ENCODE measurements around the gene CEP76. TPM values are rescaled to one million over a fixed set of nuclear protein-coding genes. Genes with fewer than 3 reads are reported as not detected.
"Not testable (repeated sequence)": the region's sequence is repeated elsewhere in the genome, so short reads cannot be mapped to it uniquely, and the experiment has no call there.

The CEP76 gene
- total RNA-seq, 2 experiments from 2014 or later = 14.4 to 15.0 TPM

DNA sequence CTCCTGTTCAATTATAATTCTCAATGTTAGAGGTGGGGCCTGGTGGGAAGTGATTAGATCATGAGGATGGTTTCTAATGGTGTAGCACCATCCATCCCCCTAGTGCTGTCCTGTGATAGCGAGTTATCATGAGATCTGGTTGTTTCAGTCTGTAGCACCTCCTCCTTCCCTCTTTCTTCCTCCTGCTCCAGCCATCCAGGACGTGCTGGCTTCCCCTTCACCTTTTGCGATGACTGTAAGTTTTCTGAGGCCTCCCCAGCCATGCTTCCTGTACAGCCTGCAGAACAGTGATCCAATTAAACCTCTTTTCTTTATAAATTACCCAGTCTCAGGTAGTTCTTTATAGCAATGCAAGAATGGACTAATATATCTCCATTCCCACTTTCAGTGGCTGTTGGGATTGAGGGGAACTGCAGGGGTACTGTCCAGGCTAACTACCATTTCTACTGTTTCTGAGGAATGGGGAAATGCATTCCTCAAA lies 63.8 kb downstream of the CEP76 start:
- CTCF ChIA-PET = interaction anchor here (0.9 kb wide), 1 partner anchor 246 kb away, joined by 3 read pairs; no protein-coding TSS in a partner anchor
- Mint-ChIP-seq H3K27ac (no peak overlapping the region), H3K4me3 (no peak overlapping the region), H3K4me1 (ENCODE audit: low read depth) (peaks cover 6% of the 10 kb centered on the region), H3K36me3 (no peaks in the 10 kb centered on the region), H3K9me3 (no peaks in the 10 kb centered on the region), H3K27me3 (peaks cover 6% of the 10 kb centered on the region)
- POLR2A ChIA-PET = no interaction called here
- DNase-seq = no peak
- intact Hi-C loops (cut with micrococcal nuclease) = no loop called here

DNA sequence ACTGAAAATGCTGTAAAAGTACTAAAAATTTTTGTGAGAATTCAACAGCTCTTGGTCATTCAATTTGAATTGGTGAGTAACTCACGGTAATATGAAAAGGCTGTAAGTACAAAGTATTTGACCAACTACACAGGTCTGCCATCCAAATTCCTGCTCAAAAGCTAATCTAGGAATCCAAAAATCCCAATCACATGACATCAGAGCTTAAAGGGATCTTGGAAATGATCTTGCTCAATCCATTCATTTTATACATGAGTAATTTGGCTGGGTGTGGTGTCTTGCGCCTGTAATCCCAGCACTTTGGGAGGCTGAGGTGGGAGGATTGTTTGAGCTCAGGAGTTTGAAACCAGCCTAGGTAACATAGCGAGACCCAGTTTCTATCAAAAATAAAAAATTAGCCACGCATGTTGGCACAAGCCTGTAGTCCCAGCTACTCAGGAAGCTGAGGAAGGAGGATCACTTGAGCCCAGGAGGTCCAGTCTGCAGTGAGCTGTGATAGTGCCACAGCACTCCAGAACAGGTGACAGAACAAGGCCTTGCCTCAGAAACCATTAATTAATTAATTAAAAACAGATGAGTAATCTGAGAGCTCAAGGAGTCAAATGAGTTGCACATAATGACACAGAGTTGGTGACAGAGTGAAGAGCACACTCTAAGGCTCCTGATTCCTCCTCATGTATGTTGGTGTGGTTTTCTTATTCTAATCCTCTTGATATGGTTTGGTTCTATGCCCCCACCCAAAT lies 64.5 kb downstream of the CEP76 start:
- Mint-ChIP-seq H3K9me3 (no peaks in the 10 kb centered on the region), H3K27ac (no peak overlapping the region), H3K4me1 (ENCODE audit: low read depth) (peaks cover 6% of the 10 kb centered on the region), H3K27me3 (peaks cover 6% of the 10 kb centered on the region), H3K36me3 (no peaks in the 10 kb centered on the region), H3K4me3 (no peak overlapping the region)
- intact Hi-C loops (cut with micrococcal nuclease) = no loop called here
- ChIA-PET CTCF (interaction anchor here (0.9 kb wide), 1 partner anchor 246 kb away, joined by 3 read pairs; no protein-coding TSS in a partner anchor), POLR2A (no interaction called here)
- DNase-seq = no peak

DNA sequence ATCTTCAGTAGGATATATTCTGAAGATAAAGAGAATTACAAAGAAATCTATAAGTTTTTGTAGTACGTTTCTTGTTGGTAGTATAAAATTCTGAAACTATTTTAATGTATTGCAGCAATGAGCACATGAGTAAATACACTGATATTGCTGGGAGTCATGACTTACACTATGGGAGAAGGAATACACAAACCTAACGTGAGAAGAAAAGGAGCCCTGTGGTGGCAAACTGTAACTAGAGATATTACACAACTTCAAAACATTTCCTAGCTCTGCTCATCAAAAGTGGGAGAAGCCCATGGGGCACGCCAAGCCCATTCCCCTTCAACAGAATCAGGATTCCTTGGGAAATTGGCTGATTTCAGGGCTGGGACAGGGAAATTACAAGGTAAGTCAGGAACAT lies 65.1 kb downstream of the CEP76 start:
- H3K4me3 Mint-ChIP-seq = no peak overlapping the region
- H3K27ac Mint-ChIP-seq = no peak overlapping the region
- intact Hi-C loops (cut with micrococcal nuclease) = no loop called here

DNA sequence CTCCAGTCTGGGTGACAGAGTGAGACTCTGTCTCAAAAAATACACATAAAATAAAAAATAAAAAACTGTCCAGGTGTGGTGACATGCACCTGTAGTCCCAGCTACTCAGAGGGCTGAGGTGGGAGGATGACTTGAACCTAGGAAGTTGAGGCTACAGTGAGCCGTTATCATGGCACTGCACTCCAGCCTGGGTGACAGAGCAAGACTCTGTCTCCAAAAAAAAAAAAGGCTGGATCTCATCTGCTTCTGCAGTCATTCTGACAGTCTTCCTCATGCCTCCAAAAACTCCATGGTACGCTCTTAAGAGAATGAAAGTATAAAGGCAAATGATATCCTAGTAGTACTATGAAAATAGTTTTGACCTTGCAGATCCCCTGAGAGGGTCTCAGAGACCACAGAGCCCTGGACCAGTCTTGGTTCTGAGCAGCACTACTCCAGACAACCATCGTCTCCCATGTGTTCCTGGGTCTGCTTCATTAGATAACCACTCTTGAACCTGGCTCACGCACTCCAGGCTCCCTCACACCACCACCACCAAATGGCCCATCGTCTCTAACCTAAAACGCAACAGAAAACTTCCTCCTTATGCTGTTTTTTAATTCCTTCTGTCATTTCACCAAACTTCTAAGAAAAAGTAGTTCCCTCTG lies 70.6 kb downstream of the CEP76 start:
- no peaks in the 10 kb centered on the region for H3K9me3 Mint-ChIP-seq
- intact Hi-C loops (cut with micrococcal nuclease) = no loop called here
- no peaks in the 10 kb centered on the region for H3K27me3 Mint-ChIP-seq
- ChIA-PET CTCF (no interaction called here), POLR2A (no interaction called here)
- H3K36me3 Mint-ChIP-seq = no peaks in the 10 kb centered on the region
- H3K4me1 Mint-ChIP-seq (ENCODE audit: low read depth) = peaks cover 6% of the 10 kb centered on the region
- no peak overlapping the region for H3K4me3 Mint-ChIP-seq
- no peak for DNase-seq
- no peak overlapping the region for H3K27ac Mint-ChIP-seq

More for the DNA sequence above, 65.1 kb downstream of the CEP76 start:
- peaks cover 4% of the 10 kb centered on the region for H3K27me3 Mint-ChIP-seq
- ChIA-PET POLR2A (no interaction called here), CTCF (no interaction called here)
- no peaks in the 10 kb centered on the region for H3K36me3 Mint-ChIP-seq
- DNase-seq = no peak
- H3K4me1 Mint-ChIP-seq (ENCODE audit: low read depth) = peaks cover 6% of the 10 kb centered on the region
- H3K9me3 Mint-ChIP-seq = no peaks in the 10 kb centered on the region

DNA sequence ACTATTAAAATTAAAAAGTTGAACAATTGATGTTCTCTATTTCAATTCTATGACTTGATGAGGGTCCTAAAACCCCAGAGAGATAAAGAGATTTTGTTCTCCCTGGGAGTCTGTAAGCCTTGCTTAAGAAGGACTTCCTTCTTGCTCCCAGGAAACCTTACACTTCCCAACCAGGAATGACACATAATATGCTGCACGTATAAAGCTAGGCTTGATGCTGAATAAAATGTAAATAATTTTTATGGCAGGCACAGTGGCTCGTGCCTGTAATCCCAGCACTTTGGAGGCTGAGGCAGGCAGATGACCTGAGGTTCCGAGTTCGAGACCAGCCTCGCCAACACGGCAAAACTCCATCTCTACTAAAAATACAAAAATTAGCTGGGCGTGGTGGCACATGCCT lies 72.4 kb downstream of the CEP76 start:
- ChIA-PET CTCF (interaction anchor here (1.0 kb wide), 1 partner anchor 237 kb away, joined by 5 read pairs; no protein-coding TSS in a partner anchor), POLR2A (no interaction called here)
- intact Hi-C loops (cut with micrococcal nuclease) = no loop called here
- no peaks in the 10 kb centered on the region for H3K36me3 Mint-ChIP-seq
- H3K4me1 Mint-ChIP-seq (ENCODE audit: low read depth) = peaks cover 4% of the 10 kb centered on the region
- no peak overlapping the region for H3K4me3 Mint-ChIP-seq
- no peak overlapping the region for H3K27ac Mint-ChIP-seq
- no peaks in the 10 kb centered on the region for H3K27me3 Mint-ChIP-seq
- DNase-seq = no peak
- no peaks in the 10 kb centered on the region for H3K9me3 Mint-ChIP-seq

DNA sequence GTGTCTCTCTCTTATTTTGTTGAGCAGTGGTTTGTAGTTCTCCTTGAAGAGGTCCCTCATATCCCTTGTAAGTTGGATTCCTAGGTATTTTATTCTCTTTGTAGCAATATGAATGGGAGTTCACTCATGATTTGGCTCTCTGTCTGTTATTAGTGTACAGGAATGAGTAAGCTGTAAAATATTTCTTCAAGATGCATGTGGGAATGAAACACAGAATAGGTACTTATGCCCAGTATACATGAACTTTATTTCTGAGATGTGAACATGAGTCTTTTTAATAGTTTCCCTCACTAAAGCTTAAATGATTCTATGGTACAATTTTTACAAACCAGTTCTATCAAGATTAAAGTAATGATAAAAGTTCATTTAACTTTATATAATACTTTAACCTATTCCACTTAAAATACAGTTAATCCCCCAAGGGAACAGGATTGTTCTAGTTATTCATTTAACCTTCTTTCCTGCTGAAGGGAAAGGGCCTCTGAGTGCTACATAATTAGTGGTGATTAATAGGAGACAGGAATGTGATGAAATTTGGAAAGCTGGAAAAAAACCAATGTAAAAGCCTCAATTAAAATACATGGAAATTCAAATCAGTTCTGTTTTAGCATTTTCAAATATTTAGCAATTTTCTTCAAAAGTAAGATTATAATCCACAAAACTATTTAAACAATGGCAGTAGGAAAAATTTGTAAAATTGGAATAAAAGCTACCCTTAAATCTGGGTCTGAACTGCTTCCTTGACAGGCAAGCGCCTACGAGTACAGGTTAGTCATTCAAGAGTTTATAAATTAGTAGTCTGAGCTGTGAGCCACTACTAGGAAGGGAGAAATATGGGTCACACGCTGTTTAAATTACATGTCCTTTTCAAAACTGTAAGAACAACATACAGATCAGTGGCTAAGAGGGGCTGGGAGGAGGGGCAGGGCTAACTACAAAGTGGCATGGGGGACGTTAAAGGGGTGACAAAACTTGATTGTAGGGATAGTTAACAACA lies 73.5 kb downstream of the CEP76 start:
- CTCF ChIA-PET = interaction anchor here (0.6 kb wide), 1 partner anchor 236 kb away, joined by 5 read pairs; no protein-coding TSS in a partner anchor
- Mint-ChIP-seq H3K4me1 (ENCODE audit: low read depth) (peaks cover 4% of the 10 kb centered on the region), H3K27ac (no peak overlapping the region), H3K9me3 (no peaks in the 10 kb centered on the region), H3K27me3 (no peaks in the 10 kb centered on the region), H3K4me3 (no peak overlapping the region), H3K36me3 (no peaks in the 10 kb centered on the region)
- DNase-seq = no peak
- intact Hi-C loops (cut with micrococcal nuclease) = loop anchor here (1.0 kb wide), 1 partner anchor 24 kb away; no protein-coding TSS in a partner anchor
- POLR2A ChIA-PET = no interaction called here

DNA sequence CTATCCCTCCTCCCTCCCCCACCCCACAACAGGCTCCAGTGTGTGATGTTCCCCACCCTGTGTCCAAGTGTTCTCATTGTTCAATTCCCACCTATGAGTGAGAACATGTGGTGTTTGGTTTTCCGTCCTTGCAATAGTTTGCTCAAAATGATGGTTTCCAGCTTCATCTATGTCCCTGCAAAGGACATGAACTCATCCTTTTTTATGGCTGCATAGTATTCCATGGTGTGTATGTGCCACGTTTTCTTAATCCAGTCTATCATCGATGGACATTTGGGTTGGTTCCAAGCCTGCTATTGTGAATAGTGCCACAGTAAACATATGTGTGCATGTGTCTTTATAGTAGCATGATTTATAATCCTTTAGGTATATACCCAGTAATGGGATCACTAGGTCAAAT lies 75.3 kb downstream of the CEP76 start:
- H3K4me1 Mint-ChIP-seq (ENCODE audit: low read depth); H3K27ac Mint-ChIP-seq; CTCF ChIA-PET; H3K36me3 Mint-ChIP-seq; H3K9me3 Mint-ChIP-seq; H3K4me3 Mint-ChIP-seq; POLR2A ChIA-PET; intact Hi-C loops (cut with micrococcal nuclease); H3K27me3 Mint-ChIP-seq; DNase-seq: not testable (repeated sequence)

DNA sequence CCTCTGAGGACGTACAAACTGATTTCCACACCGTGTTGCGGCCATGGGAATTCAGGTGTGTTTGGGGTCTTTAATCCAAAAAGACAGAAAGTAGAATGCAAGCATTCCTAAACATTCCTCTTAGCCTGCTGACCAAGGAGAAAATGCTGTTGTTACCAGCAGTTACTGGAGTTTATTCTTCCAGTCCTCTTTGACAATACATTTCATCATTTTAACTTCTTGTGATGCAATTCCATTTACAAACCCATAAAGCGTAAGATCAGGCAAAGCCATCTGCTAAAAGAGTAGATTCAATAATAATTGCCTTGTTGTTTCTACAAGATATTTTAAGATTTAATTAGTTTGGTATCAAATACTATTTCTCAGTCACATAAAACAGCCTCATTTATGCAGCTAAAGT lies 77.3 kb downstream of the CEP76 start:
- H3K27ac Mint-ChIP-seq = no peak overlapping the region
- no peaks in the 10 kb centered on the region for H3K9me3 Mint-ChIP-seq
- peaks cover 4% of the 10 kb centered on the region for H3K4me1 Mint-ChIP-seq (ENCODE audit: low read depth)
- ChIA-PET CTCF (no interaction called here), POLR2A (no interaction called here)
- H3K36me3 Mint-ChIP-seq = no peaks in the 10 kb centered on the region
- H3K4me3 Mint-ChIP-seq = no peak overlapping the region
- no peak for DNase-seq
- H3K27me3 Mint-ChIP-seq = peaks cover 2% of the 10 kb centered on the region
- intact Hi-C loops (cut with micrococcal nuclease) = no loop called here

Other genes with a start within 250 kb of the CEP76 start
- 1 to 10 TPM; 5.1 to 7.2 TPM for gene SPIRE1, start 44.6 kb downstream of the CEP76 start, total RNA-seq
- 100 to 1,000 TPM; 112 to 119 TPM for gene PSMG2, start 319 bp upstream of the CEP76 start, total RNA-seq
- 10 to 100 TPM; 68.8 to 73.3 TPM for gene PTPN2, start 181.5 kb upstream of the CEP76 start, total RNA-seq
- gene SEH1L, start 245.3 kb upstream of the CEP76 start, total RNA-seq = 10 to 100 TPM; 90.3 to 92.5 TPM